Measurements from ENCODE around the gene SPATA16.
A peak's percentile ranks its signal among the peaks of the same experiment; 100 is the strongest.
"Not testable (repeated sequence)": the region's sequence is repeated elsewhere in the genome, so short reads cannot be mapped to it uniquely, and the experiment has no call there.

Gene SPATA16

DNA sequence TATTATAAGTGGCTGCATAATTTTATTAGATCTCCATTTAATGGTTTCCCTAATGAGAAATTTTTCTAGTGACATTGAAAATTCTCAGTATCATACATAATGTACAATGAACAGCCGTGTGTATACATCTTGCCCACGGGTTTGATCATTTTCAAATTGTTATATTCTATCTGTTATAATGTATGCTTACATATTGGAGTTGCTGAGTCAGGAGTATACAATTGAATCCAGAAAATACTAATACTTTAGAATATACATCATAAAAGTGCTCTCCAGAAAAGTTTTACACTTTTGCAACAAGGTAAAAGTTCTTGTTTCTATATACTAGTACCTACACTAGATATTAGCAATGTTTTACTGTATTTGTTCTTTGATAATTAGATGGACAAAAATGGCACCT, 82.8 kb downstream of the SPATA16 start:
- no peak for DNase-seq

DNA sequence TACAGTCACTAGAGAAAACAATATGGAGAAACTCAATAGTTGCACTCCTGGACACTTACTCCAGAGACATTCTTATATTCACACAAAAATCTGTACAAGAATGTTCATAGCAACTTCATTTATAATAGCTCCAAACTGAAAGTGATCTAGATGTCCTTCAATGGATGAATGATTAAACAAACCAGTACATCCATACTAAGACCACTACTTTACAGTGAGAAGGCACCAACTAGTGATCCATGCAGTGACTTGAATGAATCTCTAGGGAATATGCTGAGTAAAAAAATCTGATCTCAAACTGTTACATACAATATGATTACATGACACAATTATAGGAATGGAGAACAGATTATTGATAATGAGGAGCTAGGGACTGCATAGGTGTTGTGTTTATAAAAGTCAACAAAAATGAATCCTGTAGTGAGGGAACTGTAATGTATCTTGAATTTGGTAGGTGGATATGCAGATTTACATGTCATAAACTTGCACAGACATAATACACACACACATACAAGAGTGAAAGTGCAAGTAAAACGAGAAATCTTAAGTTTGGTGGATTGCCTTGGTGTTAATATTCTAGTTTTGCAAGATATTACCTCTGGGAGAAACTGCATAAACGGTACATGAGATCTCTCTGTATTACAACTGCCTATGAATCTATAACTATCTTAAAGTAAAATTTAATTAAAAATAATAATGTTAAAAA, 85.7 kb downstream of the SPATA16 start:
- no peak for DNase-seq

DNA sequence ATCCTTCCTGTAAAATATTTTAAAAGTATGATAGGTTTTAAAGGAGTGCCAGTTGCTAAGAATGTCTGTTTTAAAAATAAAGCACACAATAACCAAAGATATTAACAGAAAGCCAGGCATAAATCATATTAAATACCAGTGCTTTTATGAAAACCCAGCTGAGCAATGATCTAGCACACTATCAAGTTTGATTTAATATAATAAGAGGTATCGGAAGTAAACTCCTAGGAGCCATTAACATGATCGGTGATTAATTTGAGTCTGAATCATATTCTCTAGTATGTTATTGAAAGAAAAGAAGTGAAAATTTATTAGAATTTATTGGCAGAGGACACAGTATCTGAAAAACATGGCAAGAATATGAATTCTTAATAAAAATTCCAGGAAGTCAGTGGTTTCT, 91.7 kb downstream of the SPATA16 start:
- no peak for DNase-seq

DNA sequence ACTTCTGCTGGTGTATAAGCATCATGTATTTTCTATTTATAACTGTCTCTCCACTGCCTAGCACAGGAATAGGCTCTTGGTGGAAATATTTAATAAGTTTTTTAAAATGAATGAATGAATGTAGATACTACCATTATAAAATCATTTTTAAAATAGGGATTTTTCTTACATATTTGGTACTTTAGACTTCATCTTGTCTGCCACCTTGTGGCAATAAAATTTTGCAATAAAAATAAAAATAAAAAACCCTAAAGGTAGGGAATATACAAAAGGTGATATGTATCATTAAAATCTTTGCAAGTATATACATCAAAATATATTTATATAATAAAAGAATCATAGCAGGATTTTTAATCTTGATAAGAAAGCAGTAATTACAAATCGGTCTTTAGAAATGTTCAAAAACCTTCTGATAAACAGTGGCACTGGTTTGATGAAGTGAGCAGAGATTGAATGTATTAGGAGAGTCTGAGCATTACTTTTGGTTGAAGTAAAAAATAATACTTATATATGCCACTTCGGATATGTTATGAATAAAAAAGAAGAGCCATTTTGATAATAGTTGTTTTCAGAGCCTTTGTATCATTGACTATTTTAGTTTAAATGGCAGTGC, 95.2 kb downstream of the SPATA16 start:
- DNase-seq: peak in 1 of 3 experiments; percentile 27

DNA sequence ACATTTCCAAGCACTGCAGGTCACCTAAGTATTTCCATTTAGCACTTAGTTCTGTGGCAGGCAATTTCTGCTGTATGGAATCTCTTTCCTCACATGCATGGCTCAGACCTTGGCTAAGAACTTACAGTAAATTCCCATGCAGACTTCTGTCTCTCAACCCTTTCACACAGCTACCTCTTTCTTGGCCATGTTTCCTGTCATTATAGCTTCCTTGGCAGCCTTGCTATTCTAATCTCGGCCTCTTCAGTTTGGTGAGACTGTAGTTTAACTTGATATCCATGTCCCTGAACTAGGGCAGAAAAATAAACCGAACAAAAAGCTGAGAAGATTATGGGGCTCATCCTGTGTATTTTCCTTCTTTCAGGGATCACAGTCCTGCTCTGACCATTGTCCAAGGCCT, 96.0 kb downstream of the SPATA16 start:
- DNase-seq: no peak

DNA sequence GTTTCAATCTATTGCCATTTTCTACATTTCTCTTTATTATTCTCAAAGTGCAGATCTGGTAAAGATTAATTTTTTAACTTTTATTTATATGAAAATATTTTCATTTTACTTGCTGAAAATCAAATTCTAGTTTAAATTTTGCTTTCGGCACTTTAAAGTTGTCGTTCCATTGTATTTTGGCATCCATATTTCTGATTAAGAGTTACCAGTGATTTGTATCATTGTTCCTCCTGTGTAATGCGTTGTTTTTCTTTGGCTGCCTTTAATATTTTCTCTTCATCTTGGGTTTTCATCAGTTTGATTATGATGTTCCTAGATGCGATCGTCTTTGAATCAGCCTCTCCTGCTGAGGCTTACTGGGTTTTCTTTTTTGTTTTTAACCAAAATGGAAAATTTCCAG, 97.3 kb downstream of the SPATA16 start:
- DNase-seq: no peak

DNA sequence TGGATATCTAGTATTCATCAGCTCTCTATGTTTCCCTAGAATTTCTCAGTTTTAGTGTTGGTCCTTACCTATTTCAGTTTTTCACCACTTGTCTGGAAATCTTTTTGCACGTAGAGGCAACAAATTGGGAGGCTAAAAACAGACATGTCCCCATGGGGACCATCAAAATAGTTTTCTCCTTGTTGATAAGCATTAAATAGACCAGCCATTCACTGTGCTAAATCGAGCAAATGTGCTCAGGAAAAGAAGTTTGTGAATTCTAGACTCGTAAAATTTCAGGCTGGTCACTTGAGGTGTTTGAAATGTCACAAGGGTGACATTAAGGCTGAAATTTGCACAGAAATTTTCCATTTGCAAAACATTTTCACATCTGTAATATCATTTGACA, 102.6 kb downstream of the SPATA16 start:
- DNase-seq: no peak

DNA sequence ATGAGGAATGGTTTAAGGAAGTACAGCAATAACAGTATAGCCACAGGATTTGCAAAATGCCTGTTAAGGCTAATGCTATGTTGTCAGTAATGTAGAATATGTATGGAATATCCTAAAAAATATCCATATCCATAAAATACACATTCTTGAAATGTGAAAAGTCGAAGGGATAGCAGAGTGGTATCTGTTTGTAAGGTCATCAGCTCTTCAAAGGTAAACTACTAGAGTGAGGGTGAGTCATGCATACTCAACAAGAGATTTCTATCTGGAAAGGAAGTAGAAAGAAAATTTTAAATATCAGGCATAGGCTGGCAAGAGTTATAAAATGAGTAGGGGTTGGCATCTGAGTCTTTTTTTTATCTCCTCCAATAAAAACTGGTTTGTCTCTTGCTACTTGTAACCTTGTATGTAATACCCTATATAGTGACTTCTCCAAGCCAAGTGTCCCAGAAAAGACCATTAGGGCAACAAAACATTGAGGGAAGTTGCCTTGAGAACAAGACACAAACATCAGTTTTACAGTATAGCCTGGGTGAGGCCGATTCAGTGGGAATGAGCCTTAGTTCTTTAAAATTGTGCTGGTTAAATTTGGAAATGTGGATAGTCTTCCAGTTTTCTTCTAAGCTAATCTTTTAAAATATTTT, 103.1 kb downstream of the SPATA16 start:
- no peak for DNase-seq

DNA sequence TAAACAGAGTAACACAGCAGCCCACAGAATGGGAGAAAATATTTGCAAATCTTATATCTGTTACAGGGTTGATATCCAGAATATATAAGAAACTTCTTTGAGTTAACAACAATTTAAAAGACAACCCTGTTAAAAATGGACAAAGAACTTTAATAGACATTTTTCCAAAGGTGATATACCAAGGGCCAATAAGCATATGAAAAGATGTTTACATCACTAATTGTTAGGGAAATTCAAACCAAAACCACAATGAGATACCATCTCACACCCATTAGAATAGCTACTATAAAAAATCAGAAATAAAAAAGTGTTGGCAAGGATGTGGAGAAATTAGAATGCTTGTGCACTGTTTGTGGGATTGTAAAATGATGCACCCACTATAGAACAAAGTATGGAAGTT, 110.8 kb downstream of the SPATA16 start:
- no peak for DNase-seq

DNA sequence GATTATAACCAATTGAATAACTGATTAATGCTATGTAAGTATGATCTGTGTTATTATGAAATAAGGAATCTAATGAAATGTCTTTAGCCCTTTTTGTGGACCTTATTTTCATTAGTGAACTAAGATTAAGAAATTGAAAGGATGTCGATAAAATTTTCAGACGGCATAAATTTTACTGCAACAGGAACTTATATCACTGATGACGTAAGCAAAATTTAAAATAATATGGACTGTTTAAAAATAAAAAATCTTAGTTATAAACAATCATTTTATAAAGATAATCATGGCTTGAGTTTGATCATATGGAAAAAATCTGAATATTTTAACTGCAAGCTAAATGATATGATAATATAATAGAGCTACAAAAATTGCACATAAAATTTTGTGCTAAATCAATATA, 112.7 kb downstream of the SPATA16 start:
- DNase-seq: no peak

DNA sequence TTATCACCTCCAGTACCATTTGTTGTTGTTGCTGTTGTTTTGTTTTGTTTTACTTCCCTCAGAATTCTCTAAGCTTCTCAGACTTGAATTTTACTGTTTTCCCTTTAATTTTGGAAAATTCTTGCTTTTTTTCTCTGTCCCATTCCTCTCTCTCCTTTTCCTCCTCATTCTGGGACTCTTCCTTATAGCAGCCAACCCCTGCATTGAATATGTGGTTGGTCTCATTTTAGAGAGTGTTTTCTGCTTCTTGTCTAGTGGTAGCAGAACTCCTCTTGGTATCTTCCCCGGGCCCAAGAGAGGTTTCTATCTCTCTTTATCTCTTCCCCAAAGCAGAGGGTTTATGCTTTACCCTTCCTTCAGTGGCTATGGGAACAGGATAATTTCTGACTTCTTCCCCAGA, 113.6 kb downstream of the SPATA16 start:
- no peak for DNase-seq

DNA sequence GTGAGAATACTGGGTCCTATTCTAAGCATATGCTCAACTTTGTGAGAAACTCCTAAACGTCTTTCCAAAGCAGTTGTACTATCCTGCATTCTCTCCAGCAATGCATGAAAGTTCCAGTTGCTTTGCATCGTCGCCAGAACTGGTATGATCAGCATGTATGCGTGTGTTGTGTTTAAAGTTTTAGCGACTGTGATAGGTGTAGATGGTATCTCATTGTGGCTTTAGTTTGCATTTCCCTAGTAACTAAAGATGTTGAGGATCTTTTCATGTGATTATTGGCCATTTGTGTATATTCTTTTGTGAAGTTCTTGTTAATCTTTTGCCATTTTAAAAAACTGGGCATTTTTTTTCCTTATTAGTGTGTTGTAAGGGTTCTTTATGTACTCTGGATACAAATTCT, 115.1 kb downstream of the SPATA16 start:
- DNase-seq: no peak

DNA sequence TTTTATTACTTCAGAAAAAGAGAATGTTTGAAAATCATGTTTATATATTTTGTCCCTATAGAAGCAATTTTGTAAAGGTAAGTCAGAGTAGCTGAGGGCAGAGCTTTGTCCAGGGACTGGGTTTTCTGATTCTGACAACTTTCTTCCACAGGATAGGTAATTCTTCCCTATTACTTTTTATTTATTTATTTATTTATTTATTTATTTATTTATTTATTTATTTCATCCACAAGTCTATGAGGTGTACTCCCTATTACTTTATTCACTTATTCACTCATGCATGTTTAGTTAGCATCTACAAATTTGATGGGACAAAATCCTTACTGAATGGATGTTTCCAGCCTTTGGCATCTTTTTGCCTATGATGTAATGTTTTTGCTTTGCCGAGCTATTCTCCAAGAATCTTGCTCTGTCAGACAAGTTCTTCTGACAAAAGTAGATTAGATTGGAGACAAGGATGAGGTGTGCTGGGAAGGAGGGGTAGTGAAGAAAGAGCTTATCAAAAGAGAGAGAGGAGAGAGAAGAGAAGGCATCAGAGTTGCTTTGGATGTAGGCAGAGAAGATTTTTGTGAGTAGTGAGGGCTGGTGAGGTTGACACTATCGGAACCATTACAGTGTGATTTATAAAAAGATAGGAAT, 119.4 kb downstream of the SPATA16 start:
- no peak for DNase-seq

DNA sequence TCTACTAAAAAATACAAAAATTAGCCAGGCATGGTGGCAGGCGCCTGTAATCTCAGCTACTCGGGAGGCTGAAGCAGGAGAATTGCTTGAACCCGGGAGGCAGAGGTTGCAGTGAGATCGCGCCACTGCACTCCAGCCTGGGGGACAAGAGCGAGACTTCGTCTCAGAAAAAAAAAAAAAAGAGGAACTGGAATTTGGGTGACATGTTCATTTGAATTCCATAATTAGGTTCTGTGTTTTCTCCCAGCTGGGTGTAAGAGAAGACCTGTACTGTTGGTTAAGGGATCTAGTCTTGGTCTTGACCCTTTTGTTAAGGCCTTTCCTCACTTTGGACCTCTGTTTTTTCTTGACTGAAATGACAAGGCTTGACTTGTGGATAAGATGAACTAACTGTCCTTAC, 120.9 kb downstream of the SPATA16 start:
- not testable (repeated sequence) for DNase-seq

DNA sequence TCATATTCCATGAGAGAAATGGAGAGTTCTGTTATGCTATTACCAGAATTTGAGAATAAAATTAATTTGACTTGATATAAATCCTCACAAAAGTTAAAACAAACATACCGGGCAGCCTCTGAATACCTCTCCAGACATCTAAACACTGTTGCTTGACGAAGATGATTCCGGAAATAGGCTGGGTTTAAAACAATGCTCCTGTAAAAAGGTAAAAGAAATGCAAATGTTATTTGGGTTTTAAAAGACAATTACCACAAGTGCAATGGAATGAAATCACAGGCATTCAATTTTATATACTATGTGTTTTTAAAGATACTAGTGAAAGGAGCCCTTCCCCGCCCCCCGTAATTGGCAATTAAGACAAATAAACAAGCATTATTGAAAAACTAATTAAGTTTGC, 121.7 kb downstream of the SPATA16 start:
- no peak for DNase-seq

DNA sequence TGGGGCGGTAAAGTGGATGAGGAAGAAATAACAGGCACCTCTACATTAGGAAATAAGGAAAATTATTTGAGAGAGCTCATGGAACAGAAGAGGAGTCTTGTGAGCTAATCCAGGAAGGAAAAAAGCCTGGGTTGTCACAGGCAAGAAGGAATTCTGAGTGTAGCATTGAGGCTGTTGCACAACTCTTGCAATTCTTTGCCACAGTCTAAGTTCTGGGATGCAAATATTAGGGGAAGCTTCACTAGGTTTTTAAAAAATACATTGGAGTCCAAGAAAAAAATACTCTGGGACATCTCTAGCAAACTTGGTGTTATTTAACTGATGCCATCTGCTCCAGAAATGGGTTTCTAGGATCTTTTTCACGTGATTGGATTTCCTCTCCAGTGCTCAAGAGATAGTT, 122.3 kb downstream of the SPATA16 start:
- no peak for DNase-seq

DNA sequence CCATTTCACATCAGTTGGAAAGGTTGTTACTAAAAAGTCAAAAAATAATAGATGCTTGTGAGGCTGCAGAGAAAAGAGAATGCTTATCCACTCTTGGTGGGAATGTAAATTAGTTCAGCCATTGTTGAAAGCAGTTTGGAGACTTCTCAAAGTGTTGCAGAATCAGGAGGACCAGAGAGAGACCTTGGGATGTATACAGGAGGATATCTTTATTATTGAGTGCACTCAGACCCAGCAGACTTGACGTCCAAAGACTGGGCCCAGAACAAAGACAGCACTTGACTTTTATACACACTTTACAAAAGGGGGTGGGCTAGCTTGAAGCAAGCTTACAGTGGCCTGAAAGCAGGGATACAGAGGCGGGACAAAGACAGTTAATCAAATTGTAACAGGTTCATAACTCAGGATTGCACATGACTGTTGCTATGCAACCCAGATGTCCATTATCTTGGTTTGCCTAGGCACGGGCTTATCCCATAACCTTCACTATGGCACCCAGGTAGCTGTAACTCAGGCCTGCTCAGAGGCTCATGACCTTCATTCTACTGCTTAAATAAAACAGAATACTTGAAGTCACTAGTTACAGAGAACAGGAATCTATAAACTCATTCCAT, 127.7 kb downstream of the SPATA16 start:
- DNase-seq: peak in 1 of 3 experiments; percentile 7

DNA sequence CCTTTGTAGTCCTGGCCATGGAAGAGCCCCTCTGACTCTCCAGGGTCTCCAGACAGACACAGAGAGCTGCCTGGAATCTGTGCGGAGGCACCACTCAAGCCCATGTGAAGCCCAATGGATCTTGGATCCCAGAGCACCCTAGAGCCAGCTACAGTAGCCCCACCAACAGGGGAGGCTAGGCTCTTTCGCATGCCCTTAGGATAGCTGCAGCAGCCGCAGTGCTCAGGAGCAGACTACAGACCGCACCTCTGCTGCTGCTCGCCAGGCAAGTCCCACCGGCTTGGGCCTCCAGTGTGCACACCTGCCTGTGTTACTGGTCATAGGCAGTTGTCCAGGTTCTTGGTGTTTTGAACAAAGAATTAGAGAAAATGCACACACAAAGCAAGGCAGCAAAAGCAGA, 131.6 kb downstream of the SPATA16 start:
- DNase-seq: no peak

DNA sequence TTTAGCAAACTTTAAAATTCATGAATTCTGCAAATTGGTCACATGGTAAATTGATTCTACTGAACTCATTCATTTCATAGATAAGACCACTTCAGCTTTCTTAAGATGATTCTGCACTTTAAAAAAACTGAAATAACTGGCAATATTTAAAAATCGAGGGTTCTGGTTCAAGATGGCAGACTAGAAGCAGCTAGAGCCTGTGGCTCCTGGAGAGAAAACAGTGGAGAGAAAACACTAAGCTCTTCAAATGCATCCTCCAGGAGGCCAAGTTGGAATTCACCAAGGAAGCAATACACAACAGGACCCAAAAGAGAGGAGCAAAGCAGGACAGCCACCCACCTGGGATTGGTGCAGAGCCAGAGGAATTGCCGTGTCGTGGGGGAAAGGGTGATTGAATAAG, 132.1 kb downstream of the SPATA16 start:
- DNase-seq: no peak

DNA sequence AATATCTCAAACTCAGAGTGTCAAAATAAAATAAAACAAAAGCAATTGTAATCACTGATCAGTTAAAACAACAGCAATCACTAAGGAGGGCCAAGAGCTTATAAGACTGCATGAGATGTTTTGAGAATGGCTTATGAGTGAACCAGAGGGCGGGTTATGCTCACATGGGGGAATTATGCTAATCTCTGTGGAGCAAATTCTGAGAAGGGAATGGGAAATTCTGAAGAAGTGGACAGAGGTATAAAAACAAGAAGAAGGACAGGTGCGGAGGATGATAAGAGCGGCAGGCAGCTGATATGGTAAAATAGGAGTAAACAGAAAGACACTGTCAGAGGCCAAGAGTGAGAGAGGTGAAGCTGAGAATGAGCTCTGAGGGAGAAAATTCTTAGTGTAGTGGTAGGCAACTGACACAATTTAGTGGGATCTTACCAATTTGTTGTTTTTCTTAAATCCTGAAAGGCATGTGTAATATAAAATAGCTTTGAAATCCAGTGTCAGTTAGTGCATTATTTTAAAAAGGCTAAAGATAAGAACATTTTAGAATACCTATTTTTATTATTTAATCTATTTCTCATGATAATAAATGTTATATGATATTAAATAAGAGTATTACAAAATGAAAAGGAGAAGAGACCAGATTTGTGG, 133.8 kb downstream of the SPATA16 start:
- no peak for DNase-seq

DNA sequence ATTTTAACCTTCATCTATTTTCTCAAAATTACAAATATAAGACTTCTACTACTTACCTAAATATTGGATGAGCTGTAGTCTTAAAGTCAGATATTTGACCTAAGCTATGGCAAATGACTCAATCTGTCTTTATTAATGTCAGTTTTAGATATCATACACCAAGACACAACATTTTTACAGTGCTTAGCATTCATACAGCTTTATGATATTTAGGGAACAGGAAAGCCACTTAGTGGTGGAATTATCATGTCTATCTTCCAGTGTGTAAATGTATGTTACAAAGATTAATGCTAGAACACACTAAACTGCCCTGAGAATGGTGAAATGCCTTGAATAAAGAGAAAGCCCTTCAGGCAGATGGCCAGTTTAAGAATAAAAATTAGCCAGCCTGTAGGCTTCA, 135.0 kb downstream of the SPATA16 start:
- no peak for DNase-seq

DNA sequence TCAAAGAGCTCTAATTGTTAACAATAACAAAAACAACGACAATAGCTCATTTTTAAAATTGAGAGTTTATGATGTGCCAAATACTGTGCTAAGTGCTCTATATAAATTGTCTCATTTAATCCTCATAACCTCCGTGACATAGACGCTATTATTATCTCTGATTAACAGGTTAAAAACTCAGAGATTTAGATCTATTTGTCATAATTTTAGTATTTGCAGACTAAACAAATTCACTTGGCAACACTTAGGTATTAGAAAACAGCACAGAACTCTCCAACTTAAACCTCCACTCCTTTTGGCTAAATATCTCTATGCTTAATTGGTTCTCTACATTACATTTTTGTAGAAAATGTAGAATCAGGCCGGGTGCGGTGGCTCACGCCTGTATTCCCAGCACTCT, 136.4 kb downstream of the SPATA16 start:
- no peak for DNase-seq

DNA sequence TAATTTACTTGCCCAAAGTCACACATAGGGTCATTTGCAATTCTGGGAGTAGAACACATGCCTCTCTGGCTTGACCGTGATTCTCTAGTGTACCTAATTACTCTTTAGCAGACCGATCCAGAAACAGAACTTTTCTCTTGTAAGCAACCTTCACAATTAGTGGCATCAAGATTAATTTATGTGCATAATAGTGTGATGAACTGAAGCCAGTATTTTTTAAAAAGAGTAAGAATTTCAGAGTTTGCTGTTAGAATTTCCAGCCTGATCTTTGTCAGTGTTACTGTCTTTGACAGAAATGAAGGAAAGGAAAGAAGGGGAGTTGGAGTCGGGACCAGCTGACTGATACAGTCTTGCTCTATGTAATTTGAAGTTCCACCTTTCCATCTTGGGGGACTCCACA, 137.1 kb downstream of the SPATA16 start:
- DNase-seq: no peak
